Measurements from ENCODE around the gene ZNF584. TPM values are rescaled to one million over a fixed set of nuclear protein-coding genes. Genes with fewer than 3 reads are reported as not detected.

Gene ZNF584
- total RNA-seq, 1 donor from 2014 or later, result 11.2 TPM

DNA sequence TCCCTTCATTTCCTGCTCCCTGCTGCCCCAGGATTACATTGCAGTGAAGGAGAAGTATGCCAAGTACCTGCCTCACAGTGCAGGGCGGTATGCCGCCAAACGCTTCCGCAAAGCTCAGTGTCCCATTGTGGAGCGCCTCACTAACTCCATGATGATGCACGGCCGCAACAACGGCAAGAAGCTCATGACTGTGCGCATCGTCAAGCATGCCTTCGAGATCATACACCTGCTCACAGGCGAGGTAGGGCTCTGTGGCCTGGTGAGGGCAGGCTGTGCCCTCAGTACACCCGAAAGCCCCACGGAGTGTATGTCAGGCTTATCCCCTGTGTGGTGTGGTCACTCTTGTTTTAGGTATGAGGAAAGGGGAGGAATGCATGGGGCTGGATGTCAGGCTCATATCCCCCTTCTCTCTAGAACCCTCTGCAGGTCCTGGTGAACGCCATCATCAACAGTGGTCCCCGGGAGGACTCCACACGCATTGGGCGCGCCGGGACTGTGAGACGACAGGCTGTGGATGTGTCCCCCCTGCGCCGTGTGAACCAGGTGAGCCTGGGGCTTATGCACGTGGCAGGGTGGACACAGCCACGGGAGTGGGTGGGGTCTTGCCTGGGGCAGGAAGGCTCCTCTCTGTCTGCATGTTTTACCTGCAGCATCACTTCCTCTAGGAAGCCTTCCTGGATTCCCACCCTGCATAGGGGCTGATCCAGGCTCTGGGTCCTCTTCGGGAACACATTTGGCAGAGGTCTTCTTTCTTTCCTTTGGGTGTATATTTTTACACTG is 15.3 kb upstream of the ZNF584 start:
- Mint-ChIP-seq H3K4me1 (ENCODE audit: low read depth) (peaks cover 12% of the 10 kb centered on the region), H3K9me3 (no peaks in the 10 kb centered on the region), H3K4me3 (ENCODE audit: low read depth) (no peak overlapping the region), H3K36me3 (ENCODE audit: low read depth) (peaks cover 69% of the 10 kb centered on the region), H3K27ac (peak overlapping the region; percentile 26), H3K27me3 (ENCODE audit: low read depth) (peaks cover 5% of the 10 kb centered on the region)
- intact Hi-C loops (cut with micrococcal nuclease), result no loop called here
- DNase-seq (ENCODE audit: low spot score), result no peak

DNA sequence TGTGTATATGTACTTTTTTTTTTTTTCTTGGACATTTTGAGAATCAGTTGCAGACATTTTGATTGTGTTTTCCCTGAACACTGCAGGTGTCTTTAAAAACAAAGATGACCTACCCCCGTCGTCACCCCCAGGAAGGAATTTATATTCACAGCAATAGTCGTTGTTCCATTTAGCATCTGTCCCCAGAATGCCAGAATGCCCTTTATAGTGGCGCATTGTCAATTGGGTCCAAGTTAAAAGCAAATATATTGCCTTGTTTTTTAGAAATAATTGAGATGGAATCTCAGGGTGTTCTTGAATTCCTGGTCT is 14.8 kb upstream of the ZNF584 start:
- H3K4me3 Mint-ChIP-seq (ENCODE audit: low read depth), result no peak overlapping the region
- intact Hi-C loops (cut with micrococcal nuclease), result no loop called here
- H3K9me3 Mint-ChIP-seq, result no peaks in the 10 kb centered on the region
- no peak for DNase-seq (ENCODE audit: low spot score)
- peaks cover 5% of the 10 kb centered on the region for H3K27me3 Mint-ChIP-seq (ENCODE audit: low read depth)
- peaks cover 64% of the 10 kb centered on the region for H3K36me3 Mint-ChIP-seq (ENCODE audit: low read depth)
- no peak overlapping the region for H3K27ac Mint-ChIP-seq
- peaks cover 9% of the 10 kb centered on the region for H3K4me1 Mint-ChIP-seq (ENCODE audit: low read depth)

DNA sequence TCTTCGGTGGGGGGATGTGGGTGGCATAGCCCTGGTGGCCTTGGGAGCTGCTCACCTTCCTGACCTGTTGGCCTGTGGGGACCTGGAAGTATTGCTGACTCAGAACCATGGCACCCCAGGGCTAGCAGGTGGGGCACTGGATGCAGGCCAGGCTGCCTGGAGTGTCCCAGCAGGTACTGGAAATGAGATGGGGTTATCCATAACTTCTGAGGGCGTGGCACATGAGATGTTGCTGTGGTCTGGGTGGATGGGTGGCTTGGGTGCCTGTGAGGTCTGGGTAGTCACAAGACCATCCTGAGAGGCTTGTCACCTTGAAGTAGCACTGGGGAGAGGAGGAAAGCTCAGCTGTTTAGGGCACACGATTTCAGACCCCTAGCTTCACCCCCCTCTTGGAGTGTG is 13.6 kb upstream of the ZNF584 start:
- peaks cover 5% of the 10 kb centered on the region for H3K27me3 Mint-ChIP-seq (ENCODE audit: low read depth)
- H3K36me3 Mint-ChIP-seq (ENCODE audit: low read depth), result peaks cover 55% of the 10 kb centered on the region
- H3K9me3 Mint-ChIP-seq, result no peaks in the 10 kb centered on the region
- no peak for DNase-seq (ENCODE audit: low spot score)
- H3K27ac Mint-ChIP-seq, result no peak overlapping the region
- intact Hi-C loops (cut with micrococcal nuclease), result no loop called here
- H3K4me3 Mint-ChIP-seq (ENCODE audit: low read depth), result no peak overlapping the region
- H3K4me1 Mint-ChIP-seq (ENCODE audit: low read depth), result peaks cover 2% of the 10 kb centered on the region

DNA sequence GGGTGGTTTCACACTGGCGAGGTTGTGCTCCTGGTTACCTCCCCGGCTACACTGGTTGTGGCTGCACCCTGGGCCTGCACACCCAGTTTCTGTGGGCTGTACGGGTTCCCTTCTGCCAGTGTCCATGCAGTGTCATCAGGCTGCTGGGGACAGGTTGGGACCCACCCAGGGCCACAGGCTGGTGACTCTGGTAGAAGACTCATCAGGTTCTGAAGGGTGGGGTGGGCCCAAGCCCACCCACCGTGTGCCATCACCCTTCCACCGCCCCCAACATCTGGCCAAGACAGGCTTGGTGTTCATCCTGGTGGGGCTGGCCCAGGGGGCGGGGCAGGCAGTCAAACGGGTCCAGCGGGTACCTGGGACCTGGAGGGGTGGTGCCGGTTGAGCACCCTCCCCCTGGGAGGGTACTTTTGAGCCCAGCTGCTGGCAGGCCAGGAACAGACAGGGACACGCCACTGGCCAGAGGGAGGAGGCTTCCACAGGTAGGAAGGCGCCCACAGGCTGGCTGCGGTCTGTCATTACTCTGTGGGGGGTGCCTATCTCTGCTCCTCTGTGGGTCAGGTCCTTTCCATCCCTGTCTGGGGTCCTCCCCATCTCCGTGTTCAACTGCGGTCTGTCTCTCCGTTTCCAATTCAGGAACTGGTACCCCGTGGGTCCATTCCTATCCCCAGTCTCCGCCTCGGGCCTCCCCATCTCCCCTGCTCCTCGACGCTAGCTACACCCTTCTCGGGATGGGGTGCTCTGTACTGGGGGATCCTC is 13.1 kb upstream of the ZNF584 start, which contains the start of gene RNF225:
TSS of gene RNF225 (plus strand) at position 437 of the 759 bp plus-strand sequence. CDS start 434 bp downstream, outside the sequence.
- Mint-ChIP-seq H3K36me3 (ENCODE audit: low read depth) (peaks cover 51% of the 10 kb centered on the region), H3K27me3 (ENCODE audit: low read depth) (peaks cover 5% of the 10 kb centered on the region), H3K9me3 (no peaks in the 10 kb centered on the region), H3K27ac (no peak within 1 kb of the TSS), H3K4me3 (ENCODE audit: low read depth) (no peak within 1 kb of the TSS), H3K4me1 (ENCODE audit: low read depth) (peaks cover 2% of the 10 kb centered on the region)
- intact Hi-C loops (cut with micrococcal nuclease), result no loop called here
- no peak for DNase-seq (ENCODE audit: low spot score)

DNA sequence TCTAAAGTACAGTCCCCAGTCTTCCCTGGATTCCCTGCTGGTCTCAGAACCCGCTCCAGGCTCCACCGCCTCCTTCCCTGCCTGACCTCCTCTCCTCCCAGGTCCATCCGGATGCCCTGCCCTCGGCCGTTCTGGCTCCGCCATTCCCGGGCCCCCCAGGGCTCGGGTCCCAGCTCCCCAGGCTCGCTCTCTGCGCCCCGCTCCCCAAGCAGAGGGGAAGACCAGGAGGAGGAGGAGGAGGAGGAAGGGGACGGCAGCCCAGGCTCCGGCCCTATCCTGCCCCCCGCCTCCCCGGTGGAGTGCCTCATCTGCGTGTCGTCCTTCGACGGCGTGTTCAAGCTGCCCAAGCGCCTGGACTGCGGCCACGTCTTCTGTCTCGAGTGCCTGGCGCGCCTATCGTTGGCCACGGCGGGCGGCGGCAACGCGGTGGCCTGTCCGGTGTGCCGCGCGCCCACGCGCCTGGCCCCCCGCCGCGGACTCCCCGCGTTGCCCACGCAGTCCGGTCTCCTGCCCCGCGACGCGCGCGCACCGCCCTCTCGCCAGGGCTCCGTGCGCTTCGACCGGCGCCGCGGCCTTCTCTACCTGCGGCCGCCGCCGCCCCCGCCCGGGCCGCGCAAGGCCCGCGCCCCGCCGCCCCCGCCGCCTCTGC is 12.3 kb upstream of the ZNF584 start:
- intact Hi-C loops (cut with micrococcal nuclease), result no loop called here
- H3K4me1 Mint-ChIP-seq (ENCODE audit: low read depth), result peaks cover 5% of the 10 kb centered on the region
- no peaks in the 10 kb centered on the region for H3K9me3 Mint-ChIP-seq
- no peak for DNase-seq (ENCODE audit: low spot score)
- peaks cover 5% of the 10 kb centered on the region for H3K27me3 Mint-ChIP-seq (ENCODE audit: low read depth)
- no peak overlapping the region for H3K27ac Mint-ChIP-seq
- H3K4me3 Mint-ChIP-seq (ENCODE audit: low read depth), result no peak overlapping the region
- peaks cover 44% of the 10 kb centered on the region for H3K36me3 Mint-ChIP-seq (ENCODE audit: low read depth)

DNA sequence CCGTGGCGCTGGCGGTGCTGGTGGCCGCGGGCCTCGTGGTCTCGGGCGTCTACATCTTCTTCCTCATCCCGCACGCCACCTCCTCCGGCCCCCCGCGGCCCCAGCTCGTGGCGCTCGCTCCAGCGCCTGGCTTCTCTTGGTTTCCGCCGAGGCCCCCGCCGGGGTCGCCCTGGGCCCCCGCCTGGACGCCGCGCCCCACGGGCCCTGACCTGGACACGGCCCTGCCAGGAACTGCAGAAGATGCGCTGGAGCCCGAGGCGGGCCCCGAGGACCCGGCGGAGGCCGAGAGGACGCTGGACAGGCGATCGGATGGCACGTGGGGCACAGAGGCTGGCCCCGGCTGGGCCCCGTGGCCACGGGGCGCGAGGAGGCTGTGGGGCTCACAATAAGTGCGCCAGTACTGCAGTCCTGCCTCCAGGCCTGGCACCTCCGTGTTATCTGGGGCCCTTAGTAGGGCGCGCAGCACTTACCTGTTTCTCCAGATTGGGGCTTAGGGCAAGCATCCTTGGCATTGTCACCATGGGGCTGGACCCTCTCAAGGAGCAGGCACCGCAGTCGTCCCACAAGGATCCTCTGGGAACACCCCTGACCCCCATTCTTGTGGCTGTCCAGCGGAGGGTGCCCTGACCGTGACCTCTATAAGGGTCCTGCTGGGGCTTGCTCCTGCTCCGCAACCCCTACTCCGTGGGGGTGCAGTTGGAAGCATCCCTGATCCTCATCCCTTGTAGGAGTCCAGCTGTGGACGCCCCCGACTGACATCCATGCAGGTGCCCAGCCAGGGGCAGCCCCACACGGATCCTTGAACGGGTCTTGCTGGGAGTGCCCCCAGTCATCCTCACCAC is 11.5 kb upstream of the ZNF584 start:
- Mint-ChIP-seq H3K9me3 (no peaks in the 10 kb centered on the region), H3K27me3 (ENCODE audit: low read depth) (peaks cover 5% of the 10 kb centered on the region), H3K36me3 (ENCODE audit: low read depth) (peaks cover 38% of the 10 kb centered on the region), H3K4me1 (ENCODE audit: low read depth) (peaks cover 5% of the 10 kb centered on the region), H3K27ac (no peak overlapping the region), H3K4me3 (ENCODE audit: low read depth) (no peak overlapping the region)
- intact Hi-C loops (cut with micrococcal nuclease), result no loop called here
- no peak for DNase-seq (ENCODE audit: low spot score)

DNA sequence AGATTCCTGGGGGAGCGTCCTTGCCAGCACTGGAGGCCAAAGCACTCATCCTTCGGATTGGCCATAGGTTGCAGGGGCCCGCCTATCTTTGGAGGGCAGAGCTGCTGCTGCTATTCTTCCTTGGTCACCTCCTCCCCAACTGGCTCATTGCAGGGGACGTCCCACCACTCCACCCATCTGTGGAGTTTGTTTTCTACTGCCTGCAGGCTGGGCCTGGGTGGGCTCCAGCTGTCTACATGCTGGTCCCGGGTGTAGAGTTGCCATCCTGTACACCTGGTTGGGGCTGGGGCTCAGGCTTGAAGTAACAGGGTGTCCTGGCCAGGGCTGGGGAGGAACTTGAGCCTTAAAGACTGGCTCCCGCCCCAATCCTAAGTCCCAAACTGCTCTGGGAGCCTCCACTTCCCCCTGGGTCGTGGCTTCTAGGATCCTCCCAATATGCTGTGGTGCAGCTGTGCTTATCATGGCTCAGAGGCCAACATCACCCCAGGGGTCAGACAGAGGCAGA is 10.9 kb upstream of the ZNF584 start:
- Mint-ChIP-seq H3K4me1 (ENCODE audit: low read depth) (peaks cover 5% of the 10 kb centered on the region), H3K36me3 (ENCODE audit: low read depth) (peaks cover 36% of the 10 kb centered on the region), H3K9me3 (no peaks in the 10 kb centered on the region), H3K27ac (no peak overlapping the region), H3K4me3 (ENCODE audit: low read depth) (no peak overlapping the region), H3K27me3 (ENCODE audit: low read depth) (peaks cover 5% of the 10 kb centered on the region)
- intact Hi-C loops (cut with micrococcal nuclease), result no loop called here
- no peak for DNase-seq (ENCODE audit: low spot score)

DNA sequence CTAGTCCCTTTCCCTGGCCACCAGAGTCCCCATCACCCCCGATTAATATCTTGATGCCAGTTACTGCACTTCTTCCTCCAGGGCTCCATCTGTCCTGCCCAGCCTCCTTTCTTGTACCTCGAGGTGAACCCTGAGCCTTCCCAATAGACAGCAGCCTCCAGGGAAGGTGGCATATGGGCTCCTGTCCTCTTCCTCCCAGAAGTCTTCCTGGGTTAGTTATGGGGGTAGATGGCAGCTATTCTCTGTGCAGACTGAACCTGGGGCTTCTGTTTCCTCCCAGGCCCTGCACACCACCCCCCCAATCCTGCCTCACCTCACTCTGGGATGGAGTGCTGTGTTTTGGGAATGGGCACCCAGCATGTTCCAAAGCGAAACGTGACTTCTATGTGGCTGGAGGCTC is 10.4 kb upstream of the ZNF584 start:
- peaks cover 31% of the 10 kb centered on the region for H3K36me3 Mint-ChIP-seq (ENCODE audit: low read depth)
- H3K4me1 Mint-ChIP-seq (ENCODE audit: low read depth), result peaks cover 6% of the 10 kb centered on the region
- DNase-seq (ENCODE audit: low spot score), result no peak
- no peak overlapping the region for H3K4me3 Mint-ChIP-seq (ENCODE audit: low read depth)
- intact Hi-C loops (cut with micrococcal nuclease), result no loop called here
- no peak overlapping the region for H3K27ac Mint-ChIP-seq
- no peaks in the 10 kb centered on the region for H3K9me3 Mint-ChIP-seq
- peaks cover 5% of the 10 kb centered on the region for H3K27me3 Mint-ChIP-seq (ENCODE audit: low read depth)

DNA sequence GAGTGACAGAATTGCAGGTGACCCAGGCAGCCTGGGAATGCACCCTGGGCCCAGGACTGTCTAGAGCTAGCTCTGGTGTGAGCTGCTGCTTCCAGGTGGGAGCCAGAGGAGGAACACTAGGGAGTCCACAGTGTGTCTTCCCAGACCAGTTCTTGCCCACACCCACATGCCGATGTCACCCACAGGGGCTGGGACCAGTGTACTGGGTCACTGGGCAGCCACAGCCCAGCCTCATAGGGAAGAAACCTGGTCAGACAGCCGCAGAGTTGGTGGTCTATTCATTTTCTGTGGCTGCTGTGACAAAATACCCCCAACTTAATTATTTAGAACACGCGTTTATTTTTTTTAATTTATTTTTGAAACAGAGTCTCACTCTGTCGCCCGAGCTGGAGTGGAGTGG is 9.9 kb upstream of the ZNF584 start:
- no peak for DNase-seq (ENCODE audit: low spot score)
- no peak overlapping the region for H3K4me3 Mint-ChIP-seq (ENCODE audit: low read depth)
- peaks cover 5% of the 10 kb centered on the region for H3K27me3 Mint-ChIP-seq (ENCODE audit: low read depth)
- intact Hi-C loops (cut with micrococcal nuclease), result no loop called here
- H3K27ac Mint-ChIP-seq, result no peak overlapping the region
- H3K9me3 Mint-ChIP-seq, result no peaks in the 10 kb centered on the region
- peaks cover 8% of the 10 kb centered on the region for H3K4me1 Mint-ChIP-seq (ENCODE audit: low read depth)
- H3K36me3 Mint-ChIP-seq (ENCODE audit: low read depth), result peaks cover 26% of the 10 kb centered on the region

DNA sequence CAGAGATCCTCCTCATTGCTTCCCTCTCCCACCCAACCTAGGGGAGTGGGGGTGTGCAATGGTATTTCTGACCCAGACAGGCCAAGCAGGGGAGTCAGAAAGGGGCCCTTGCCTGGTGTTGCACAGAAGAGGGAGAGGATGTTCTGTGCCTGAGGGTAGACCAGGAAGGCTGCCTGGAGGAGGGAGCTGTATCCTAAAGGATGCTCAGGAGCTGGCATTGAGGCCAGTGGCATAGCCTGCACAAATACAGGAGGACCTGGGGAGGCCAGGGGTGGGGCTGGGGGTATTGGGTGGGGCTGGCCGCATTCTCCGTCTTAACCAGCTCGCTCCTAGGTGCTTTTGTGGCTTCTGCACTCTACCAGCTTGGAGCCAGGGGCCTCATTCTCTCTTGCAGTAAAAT is 8.5 kb upstream of the ZNF584 start:
- Mint-ChIP-seq H3K36me3 (ENCODE audit: low read depth) (peaks cover 13% of the 10 kb centered on the region), H3K9me3 (no peaks in the 10 kb centered on the region), H3K27ac (no peak overlapping the region), H3K4me3 (ENCODE audit: low read depth) (no peak overlapping the region), H3K27me3 (ENCODE audit: low read depth) (peaks cover 5% of the 10 kb centered on the region), H3K4me1 (ENCODE audit: low read depth) (peaks cover 14% of the 10 kb centered on the region)
- DNase-seq (ENCODE audit: low spot score), result no peak
- intact Hi-C loops (cut with micrococcal nuclease), result loop anchor here (5.0 kb wide), 1 partner anchor 73 kb away; the partner anchor contains the start of gene ZSCAN22

DNA sequence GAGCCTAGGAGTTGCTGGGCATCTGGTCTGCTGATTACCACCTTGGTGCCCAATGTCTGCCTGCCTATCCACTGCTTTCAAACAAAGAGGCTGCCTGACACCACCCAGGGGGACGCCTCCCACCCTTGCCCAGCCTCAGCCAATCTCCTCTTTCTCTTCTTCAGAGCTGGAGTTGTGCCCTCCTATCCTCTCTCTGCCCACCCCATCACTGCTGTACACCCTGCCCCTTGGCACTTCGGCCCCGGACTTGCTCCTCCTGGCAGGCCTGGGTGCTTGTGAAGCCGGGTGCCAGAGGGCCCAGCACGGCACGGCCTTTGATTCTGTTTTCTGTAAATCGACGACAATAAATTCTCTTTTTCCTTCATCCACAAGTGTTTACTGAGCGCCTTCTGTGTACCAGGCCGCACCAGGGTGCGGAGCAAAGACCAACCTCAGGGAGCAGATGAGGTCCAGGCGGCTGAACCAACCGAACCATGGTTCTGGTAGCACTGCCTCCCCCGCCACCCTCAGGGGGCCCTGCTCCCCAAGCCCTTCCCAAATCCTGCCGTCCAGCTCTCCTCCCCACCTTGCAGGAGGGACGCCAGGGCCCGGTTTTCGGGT is 8.0 kb upstream of the ZNF584 start:
- Mint-ChIP-seq H3K36me3 (ENCODE audit: low read depth) (peaks cover 8% of the 10 kb centered on the region), H3K27ac (no peak overlapping the region), H3K9me3 (no peaks in the 10 kb centered on the region), H3K4me3 (ENCODE audit: low read depth) (peak overlapping the region; percentile 80), H3K27me3 (ENCODE audit: low read depth) (peaks cover 5% of the 10 kb centered on the region), H3K4me1 (ENCODE audit: low read depth) (peaks cover 14% of the 10 kb centered on the region)
- intact Hi-C loops (cut with micrococcal nuclease), result loop anchor here (5.0 kb wide), 1 partner anchor 73 kb away; the partner anchor contains the start of gene ZSCAN22
- no peak for DNase-seq (ENCODE audit: low spot score)

Measured in activated T-helper 2 cell treated with anti-CD3 and anti-CD28 coated beads, Interferon-gamma antibody, Interleukin-2, Interleukin-4, amounts not matched to agents 10 μg/mL and 5 μg/mL and 100 μg/mL, durations not matched to agents 14 hours and 24 hours and 36 hours (primary cell).